Sciatic nerve (tissue), 2 donors: ENCODE results near the gene SPON1. TPM values are rescaled to one million over a fixed set of nuclear protein-coding genes. Genes with fewer than 3 reads are reported as not detected.
"Not testable (repeated sequence)": the region's sequence is repeated elsewhere in the genome, so short reads cannot be mapped to it uniquely, and the experiment has no call there.

Experiments used
- ATAC-seq: fragments of 200-7000 bp; cut with Tn5 transposase; one replicate; pipeline ENCODE4 v1.9.1; 2020; ENCODE audit warnings: mild to moderate bottlenecking, moderate library complexity
- DNase-seq: peaks from one replicate; pipeline ENCODE4 v3.0.0-alpha.2; 2020; ENCODE audit warnings: low spot score
- intact Hi-C: fragments of 100-400 bp; cut with DNase I; formaldehyde crosslinking; loops from one replicate; pipeline ENCODE4 v1.14.2; 2022
- total RNA-seq: library from RNA; stranded (reverse); fragmentation: NEBNext Ultra II Directional; extraction: Animal tissue kit (Norgen Biotek cat#: 25700); gene quantifications from one replicate; pipeline ENCODE4 v1.2.1, GENCODE V29; 2021
- donor health status: DM: no; HTN: no; CAD: no.
- donor health status: DM: no; HTN: no; CAD: no.

Gene SPON1
- total RNA-seq: 3.2 TPM

DNA sequence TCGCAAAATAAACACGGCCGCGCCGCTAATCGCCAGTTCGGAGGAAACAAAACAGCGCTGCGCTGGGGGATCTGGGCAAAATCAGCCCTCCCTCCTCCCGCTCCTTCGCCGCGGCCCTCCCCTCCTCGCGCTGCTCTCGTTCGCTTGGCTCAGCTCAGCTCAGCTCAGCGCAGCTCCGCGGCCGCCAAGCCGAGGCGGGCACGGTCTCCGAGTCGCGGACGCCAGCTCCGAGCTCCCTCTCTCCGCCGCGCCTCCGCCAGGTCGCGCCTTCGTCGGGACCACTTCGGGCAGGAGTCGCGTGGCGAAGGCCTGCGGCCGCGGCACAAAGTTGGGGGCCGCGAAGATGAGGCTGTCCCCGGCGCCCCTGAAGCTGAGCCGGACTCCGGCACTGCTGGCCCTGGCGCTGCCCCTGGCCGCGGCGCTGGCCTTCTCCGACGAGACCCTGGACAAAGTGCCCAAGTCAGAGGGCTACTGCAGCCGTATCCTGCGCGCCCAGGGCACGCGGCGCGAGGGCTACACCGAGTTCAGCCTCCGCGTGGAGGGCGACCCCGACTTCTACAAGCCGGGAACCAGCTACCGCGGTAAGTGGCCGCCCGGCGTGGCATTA lies at the start of gene SPON1:
SPON1 (plus strand) TSS at position 162 of the 607 bp plus-strand sequence; CDS start at position 344, 182 bp downstream.
- intact Hi-C loops: no loop called here
- no peak for DNase-seq
- ATAC-seq: peak; percentile 71

DNA sequence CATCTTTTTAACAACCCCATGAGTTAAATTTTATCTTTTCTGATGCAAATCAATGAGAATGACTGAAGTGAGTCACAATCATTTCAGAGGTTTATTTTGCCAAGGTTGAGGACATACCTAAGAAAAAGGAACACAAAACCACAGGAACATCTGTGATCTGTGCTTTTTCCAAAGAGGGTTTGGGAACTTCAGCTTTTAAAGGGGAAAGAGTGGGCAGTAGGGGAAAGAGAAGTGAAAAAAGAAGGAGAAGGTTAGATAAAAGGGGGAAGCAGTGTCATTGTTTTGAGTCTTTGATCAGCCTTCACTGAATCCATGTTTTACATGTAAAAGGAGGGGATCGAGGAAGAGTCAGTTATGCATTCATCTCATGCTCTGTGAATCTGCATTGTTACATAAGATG lies 45.3 kb upstream of the SPON1 start:
- DNase-seq: no peak
- intact Hi-C loops: no loop called here
- no peak for ATAC-seq

DNA sequence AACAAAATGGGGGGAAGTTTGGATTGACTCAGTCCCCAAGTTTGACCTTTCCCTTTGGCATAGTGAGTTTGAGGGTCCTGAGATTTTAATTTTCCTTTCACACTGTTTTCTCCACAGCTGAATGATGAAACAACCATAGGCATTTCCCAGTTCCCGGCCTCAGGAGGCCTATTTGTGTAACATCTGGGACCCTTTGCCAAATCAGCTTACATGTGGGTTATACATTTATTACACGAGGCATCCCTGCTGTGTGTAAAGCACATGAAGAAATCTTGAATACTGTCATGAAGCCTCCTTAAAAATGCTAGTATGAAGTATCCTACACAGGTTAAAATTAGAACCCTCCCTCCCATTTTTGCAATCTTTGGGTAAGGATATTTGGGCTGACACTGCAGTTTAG lies 44.6 kb upstream of the SPON1 start:
- intact Hi-C loops: no loop called here
- ATAC-seq (no peak), DNase-seq (no peak)

DNA sequence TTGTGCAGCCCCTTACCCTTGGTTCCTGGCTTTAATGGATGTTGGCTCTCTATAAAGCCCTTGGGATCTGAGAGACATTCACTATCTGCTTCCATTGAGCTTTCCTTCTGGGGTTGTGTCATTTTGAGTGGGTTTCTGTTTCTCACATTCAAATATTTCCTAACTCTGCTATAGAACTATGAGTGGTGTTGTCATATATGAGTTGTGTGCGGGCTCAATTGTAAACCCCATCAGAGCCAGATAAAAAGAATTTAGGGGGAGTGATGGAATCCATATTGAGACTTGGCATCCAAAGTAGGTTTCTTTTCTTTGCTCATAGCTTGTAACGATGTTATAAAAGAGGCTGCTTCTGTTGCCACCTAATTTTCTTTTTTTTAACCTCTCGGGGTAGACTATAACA lies 41.8 kb upstream of the SPON1 start:
- ATAC-seq (no peak), DNase-seq (no peak)
- intact Hi-C loops: no loop called here

DNA sequence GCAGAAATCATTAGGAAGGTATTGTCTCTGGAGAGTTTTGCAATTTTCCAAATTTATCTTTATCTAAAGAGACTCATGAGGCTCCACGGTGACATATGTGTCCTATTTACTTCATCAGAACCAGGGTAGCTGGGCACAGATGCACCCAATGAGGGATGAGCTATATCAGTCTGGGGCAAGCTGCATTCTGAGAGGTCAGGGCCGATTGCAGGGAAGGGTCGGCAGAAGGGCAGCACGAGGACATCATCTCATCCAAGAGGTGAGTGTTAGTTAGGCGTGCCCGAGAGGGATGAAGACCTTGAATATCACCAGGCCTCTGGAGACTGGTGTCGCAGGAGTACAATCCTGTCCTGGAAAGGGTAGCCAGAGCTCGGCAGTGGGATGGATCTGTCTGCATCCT lies 41.0 kb upstream of the SPON1 start:
- ATAC-seq: no peak
- no peak for DNase-seq
- intact Hi-C loops: no loop called here

DNA sequence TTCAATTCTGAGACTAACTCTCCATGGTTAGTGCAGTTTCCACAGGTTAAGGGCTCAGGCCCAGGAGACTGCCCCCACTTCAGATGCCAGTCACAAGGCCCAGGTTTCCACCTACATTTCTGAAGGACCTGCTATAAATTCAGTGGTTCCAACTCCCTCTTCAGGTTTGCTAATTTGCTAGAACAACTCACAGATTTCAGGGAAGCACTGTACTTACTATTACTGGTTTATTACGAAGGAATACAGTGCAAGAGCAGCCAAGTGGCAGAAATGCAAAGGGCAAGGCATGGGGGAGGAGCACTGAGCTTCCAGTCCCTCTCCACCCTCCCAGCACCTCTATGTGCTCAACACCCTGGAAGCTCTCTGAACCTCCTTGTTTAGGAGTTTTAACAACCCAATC lies 39.3 kb upstream of the SPON1 start:
- intact Hi-C loops: no loop called here
- ATAC-seq (no peak), DNase-seq (no peak)

DNA sequence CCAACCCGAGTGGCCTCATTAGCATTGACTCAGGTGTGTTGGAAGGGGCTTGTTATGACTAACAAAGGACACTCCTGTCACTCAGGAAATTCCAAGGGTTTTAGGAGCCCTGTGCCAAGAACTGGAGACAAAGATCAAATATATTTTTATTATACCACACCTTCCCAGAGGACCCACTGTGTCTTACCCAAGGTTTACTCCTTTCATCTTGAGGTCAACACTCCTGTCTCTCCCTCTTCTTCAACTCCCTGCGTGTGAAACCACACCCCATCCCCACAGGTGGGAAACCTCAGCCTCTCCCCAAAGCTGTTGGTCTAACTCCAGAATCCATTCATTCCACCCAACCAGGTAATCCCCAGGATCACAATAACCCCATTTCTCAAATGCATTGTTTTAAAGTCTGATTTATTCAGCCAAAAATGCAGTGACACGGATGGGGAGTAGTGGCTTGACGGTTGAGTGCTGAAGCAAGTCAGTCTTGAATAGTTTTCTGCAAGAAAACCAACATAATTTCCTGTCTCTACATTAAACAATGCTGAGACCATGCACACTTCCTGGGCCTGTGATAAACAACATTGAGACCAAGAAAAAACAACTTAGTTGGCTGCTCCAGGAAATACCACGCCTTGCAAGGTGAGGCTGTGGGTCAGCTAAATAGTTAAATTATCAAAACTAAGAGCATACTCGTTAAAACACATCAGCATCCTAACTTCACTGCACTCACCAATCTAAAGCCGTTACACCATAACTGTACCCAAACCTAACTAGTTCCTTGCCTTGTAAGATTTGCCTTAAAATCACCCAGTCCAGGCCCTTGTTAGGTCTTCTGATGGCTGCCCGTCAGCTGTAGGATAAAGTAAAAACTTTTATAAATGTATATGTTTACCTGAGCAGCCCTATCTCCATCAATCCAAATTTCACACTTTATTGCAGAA lies 38.5 kb upstream of the SPON1 start:
- no peak for ATAC-seq
- intact Hi-C loops: no loop called here
- no peak for DNase-seq

DNA sequence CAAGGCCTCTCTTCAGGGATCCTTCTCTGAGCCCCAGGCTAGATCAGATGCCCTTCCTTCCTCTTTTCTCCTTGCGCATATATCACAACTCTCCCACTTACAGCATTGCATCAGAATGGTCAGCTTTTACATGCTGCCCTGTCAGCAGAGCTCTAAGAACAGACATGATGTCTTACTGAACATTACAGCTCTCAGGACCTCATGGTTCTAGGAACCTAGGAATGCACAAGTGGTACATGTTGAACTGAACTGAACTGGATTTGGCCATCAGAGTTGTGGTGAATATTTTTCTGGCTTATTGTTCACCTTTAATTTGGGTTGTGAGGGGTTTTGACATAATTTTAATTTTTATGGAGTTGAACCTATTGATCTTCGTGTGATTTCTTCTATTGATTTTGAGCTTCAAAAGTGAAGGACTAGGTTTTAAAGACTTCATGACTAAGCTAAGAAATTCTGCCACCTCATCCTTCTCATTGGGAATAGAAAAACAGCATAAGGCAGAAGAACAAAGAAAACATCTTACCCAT lies 37.7 kb upstream of the SPON1 start:
- ATAC-seq (peak; percentile 79), DNase-seq (no peak)
- intact Hi-C loops: no loop called here

DNA sequence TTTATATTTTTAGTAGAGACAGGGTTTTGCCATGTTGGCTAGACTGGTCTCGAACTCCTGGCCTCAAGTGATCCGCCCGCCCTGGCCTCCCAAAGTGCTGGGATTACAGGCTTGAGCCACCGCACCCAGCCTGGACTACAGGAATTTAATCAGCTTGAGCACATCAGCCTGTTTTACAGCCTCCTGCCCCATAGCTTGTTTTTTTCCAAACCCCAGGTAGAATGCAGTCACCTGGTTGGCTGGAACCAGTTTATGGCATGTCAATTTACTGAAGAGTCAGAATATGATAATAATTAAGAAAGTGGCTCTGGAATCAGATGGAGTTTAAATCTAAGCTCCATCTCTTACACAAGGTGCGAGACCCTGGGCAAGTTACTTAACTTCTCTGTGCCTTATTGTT lies 36.2 kb upstream of the SPON1 start:
- ATAC-seq, intact Hi-C loops, DNase-seq: not testable (repeated sequence)

DNA sequence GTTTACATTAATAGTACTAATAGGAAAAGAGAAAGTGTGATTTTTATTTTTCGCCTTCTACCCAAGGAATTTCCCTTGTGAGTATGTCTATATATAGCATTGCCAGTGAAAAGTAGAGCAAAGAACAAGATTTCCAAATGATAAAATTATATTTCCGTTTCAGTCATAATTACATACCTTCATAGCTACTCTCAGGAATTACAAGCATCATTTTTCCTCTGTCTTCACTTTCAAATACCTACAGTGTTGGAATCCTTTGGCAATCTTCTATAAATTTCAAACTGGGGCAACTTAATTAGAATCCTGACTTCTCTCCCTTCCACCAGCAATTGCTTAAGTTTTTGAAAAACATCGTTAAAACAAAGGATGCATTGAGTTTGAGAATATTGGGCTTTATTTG lies 35.5 kb upstream of the SPON1 start:
- intact Hi-C loops: no loop called here
- DNase-seq (no peak), ATAC-seq (no peak)

DNA sequence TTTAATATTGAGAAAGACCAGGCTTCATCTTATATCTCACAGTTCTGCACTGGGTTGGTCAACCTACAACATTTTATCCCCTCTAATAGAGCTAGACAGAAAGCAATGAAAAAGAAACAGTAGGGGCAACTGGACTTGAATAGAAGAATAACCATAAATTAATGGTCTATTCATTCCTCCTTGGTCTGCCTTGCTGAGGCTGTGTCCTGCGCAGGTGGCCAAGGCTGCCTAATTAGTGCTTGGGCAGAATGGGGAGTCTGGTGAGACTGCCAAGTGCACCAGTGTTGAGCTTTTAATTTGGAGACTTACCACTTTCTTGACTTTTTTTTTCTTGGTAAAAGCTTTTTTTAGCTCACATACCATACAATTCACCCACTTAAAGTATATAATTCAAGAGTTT lies 35.0 kb upstream of the SPON1 start:
- intact Hi-C loops: no loop called here
- DNase-seq: no peak
- no peak for ATAC-seq

DNA sequence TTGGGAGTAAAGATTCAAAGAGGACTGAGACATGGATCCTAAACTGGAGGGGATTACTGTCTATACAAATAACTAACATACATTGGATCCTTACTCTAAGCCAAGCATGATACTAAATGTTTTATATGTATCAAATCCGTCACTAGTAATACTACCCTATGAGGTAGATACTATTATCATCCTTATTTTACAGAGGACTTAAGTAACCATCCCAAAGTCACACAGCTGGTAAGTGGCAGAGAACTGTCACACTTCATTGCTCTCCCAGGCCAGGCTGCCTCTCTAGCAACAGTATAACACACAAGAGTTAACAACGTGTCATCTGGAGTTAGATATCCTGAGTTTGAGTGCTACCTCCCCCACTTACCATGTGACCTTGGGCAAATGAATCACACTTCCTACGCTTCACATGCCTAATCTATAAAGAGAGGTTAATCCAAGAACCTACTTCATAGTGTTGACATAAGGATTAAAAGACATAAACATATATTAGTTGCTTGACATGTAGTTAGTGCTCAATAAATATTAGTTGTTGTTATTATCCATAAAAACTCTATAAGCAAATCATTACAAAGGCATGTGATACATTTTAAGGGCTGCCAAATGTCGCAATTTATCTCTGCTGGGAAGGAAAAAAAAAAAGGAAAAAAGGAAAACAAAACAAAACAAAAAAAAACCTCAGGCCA lies 33.8 kb upstream of the SPON1 start:
- intact Hi-C loops: no loop called here
- ATAC-seq (no peak), DNase-seq (no peak)

DNA sequence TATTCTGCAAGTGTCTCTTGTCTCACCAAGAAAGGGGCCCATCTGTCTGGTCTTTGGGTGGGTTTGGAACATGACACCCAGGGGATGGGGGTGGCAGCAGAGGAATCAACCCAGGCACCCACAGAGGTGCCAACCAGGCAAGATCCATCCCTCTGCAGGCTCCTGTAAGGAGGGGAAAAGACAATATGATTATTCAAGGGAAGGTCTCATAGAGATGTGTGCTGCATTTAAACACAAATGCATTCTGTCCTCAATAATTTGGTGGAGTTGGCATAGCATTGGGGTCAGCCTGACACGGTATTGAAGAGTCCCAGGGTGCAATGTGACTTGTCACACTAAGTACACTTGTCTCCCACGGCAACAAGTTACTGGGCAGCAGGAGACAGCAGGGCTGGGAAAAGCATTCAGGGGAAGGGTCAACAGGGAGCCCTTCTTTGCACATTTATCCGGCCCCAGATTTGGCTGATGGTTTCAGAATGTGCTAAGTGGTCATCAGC lies 33.1 kb upstream of the SPON1 start:
- ATAC-seq (no peak), DNase-seq (no peak)
- intact Hi-C loops: no loop called here

DNA sequence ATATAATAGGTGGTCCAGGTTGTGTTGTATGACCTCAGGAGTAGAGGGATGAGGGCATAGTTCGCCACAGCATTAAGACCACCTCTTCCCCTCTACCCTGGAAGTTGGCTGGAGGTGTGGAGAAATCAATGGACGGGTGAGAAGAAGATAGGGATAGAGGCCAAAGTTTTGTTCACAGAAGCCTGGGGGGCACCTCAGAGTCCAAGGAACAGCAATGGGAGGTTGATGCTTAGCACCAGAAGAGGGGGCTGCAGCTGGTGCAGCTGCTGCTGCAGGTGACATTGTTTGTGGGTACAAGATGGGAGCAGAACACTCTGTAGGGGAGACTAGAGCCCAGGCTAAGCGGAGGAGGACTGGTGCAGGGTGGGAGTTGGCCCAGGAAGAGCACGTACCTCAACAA lies 31.2 kb upstream of the SPON1 start:
- intact Hi-C loops: no loop called here
- ATAC-seq (no peak), DNase-seq (no peak)

DNA sequence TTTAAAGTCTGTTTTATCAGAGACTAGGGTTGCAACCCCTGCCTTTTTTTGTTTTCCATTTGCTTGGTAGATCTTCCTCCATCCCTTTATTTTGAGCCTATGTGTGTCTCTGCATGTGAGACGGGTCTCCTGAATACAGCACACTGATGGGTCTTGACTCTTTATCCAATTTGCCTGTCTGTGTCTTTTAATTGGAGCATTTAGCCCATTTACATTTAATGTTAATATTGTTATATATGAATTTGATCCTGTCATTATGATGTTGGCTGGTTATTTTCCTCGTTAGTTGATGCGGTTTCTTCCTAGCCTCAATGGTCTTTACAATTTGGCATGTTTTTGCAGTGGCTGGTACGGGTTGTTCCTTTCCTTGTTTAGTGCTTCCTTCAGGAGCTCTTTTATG lies 25.4 kb upstream of the SPON1 start:
- intact Hi-C loops, DNase-seq, ATAC-seq: not testable (repeated sequence)

DNA sequence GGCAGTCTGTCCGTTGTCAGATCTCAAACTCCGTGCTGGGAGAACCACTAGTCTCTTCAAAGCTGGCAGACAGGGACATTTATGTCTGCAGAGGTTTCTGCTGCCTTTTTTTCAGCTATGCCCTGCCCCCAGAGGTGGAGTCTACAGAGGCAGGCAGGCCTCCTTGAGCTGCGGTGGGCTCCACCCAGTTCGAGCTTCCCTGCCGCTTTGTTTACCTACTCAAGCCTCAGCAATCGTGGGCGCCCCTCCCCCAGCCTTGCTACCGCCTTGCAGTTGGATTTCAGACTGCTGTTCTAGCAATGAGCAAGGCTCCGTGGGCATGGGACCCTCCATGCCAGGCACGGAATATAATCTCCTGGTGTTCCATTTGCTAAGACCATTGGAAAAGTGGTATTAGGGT lies 23.7 kb upstream of the SPON1 start:
- DNase-seq, intact Hi-C loops, ATAC-seq: not testable (repeated sequence)

DNA sequence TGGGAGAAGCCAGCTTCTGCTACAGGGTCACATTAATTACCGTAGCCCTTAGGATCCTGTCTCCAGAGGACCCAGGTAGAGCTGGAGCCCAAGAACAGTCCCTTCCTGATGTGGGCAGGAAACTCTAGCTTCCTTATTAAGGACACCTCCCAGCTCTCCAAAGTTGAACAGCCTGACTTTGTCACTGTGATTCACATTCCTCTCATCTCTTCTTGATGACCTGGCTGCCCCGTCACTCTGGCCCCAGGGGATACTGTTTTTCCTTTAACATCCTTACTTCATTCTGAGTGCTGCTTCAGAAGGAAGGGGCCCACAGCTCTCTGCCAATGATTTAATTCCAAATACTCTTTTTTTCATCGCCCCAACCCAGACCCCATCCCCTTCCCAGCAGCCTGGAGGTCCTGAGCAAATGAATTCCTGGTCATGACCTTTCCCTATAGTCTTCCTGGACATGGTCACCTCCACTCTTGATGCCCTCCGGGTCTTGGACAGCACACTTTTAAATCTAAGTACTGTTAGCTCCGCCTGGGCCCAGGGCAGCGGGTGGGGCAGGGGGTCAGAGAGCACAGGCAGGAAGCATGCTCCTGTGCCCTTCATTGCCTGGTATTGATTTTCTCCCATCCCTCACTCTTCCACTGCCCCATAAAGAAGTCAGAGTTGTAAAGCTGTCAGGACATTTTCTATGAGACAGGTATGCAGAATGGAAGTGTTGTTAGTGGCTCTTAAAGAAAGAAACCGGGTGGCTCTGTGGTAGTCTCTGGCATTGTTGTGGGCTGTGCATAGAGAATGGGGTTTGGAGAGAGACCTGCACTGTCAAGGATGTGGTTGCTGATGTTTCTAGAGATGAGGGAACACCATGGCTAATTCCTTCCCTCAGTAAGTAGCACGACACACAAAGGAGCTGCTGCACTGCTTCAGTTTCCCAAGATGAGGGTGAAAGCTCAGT lies 22.3 kb upstream of the SPON1 start:
- no peak for DNase-seq
- intact Hi-C loops: no loop called here
- ATAC-seq: no peak

DNA sequence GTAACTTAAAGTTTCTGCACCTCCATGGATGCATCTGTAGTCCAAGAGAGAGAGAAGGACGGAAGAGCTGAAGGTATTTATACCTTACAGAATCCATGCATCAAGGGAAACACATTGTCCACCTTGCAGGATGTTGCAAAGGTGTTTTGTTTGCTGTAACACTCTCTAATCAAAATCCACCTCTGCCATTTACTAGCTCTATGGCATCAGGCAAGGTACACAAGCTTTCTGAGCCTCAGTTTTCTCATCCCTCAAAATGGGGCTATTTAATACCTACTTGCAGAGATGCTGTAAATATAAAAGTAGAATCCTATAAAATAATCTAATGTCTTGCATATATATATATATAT lies 21.6 kb upstream of the SPON1 start:
- DNase-seq (no peak), ATAC-seq (no peak)
- intact Hi-C loops: no loop called here

DNA sequence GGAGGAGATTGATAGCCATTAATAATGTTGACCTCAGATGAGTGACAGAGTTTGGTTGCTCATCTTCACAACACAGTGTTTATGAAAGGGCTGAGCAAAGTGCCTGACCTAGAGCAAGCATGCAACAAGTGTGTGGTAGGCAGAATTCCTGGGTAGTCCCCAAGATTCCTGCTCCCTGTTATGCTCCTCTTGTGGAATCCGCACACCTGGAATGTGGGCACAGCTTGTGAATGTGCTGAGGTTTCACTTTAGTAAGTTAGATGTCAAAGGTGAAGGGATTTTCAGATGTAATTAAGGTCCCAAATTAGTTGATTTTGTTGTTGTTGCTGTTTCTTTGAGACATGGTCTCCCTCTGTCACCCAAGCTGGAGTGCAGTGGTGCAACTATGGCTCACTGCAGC lies 20.7 kb upstream of the SPON1 start:
- intact Hi-C loops: no loop called here
- no peak for ATAC-seq

More for the DNA sequence above, 20.7 kb upstream of the SPON1 start:
- no peak for DNase-seq
